HG02642 (cell line): ENCODE measurements around the gene MED17.
A peak's percentile ranks its signal among the peaks of the same experiment; 100 is the strongest.
"Not testable (repeated sequence)": the region's sequence is repeated elsewhere in the genome, so short reads cannot be mapped to it uniquely, and the experiment has no call there.

Source experiments
- ATAC-seq: cut with Tn5 transposase; IDR thresholded peaks from one replicate; pipeline ENCODE4 v1.9.1; 2021; ENCODE audit warnings: mild to moderate bottlenecking; ENCODE audit not compliant: unreplicated experiment, poor library complexity

The MED17 gene

GRCh38 chr11:93757924-93758865, 25.9 kb upstream of the MED17 start:
- no peak for ATAC-seq

DNA sequence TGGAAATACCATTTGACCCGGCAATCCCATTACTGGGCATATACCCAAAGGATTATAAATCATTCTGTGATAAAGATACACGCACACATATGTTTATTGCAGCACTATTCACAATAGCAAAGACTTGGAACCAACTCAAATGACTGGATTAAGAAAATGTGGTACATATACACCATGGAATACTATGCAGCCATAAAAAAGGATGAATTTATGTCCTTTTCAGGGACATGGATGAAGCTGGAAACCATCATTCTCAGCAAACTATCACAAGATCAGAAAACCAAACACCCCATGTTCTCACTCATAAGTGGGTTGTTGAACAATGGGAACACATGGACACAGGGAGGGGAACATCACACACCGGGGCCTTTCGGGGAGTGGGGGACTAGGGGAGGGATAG, 25.0 kb upstream of the MED17 start:
- ATAC-seq: not testable (repeated sequence)

DNA sequence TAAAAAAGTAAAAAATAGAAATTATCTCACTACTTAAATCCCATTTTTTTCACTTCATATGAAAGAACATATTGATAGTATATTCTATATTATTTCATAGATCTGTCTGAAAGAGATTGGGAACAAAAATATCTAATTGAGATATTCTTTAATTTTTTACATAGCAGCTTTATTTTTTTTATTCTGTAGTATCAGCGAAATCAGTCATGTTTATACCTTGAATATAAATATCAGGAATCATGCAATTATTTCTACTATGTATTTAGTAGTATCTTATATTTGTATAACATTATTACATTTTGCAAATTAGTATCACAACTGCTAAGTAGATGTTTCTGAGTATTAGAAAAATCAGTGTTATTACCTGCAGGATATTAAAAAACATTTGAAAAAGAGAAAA, 22.2 kb upstream of the MED17 start:
- ATAC-seq: no peak

GRCh38 chr11:93765551-93765950, 18.5 kb upstream of the MED17 start:
- ATAC-seq: no peak

- no peak for ATAC-seq
Measured at GRCh38 chr11:93766504-93766903, 17.6 kb upstream of the MED17 start.

GRCh38 chr11:93767018-93767417, 17.1 kb upstream of the MED17 start:
- ATAC-seq: no peak

DNA sequence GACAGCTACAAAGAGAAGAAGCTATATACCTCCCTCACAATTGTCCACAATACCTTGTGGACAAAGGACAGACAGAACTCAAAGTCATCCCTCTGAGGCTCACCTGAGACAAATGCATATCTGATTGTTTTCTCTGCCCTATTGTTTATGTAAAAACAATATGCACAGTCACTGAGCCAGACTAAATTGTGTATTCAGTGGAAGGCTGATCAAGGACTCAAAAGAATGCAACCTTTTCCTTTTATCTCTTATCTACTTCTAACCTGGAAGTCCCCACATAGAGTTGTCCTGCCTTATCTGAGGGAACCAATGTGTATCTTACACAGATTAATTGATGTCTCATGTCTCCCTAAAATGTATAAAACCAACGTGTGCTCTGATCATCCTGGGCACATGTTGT, 13.9 kb upstream of the MED17 start:
- ATAC-seq: no peak

DNA sequence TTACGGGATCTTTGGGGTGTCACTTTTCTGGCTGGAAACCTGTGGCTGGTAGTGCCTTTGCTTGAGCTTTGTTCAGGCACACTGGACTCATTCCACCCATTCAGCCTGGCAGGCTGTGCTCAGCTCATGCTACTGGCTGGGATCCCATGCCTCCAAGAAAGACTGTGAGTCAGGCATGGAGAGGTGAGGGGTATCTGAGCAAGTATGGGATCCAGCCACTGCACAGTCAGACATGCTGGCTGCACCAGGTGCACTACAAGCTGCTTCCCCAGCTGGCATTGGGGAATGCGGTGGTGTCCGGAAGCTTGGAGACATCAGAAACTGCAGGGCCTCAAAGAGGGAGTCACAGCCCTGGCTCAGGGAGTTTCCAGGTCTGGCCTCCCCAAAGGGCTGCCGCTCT, 12.0 kb upstream of the MED17 start:
- ATAC-seq: no peak

GRCh38 chr11:93773045-93773477, 11.0 kb upstream of the MED17 start:
- no peak for ATAC-seq

- no peak for ATAC-seq
Measured at GRCh38 chr11:93773601-93774200, 10.4 kb upstream of the MED17 start.

DNA sequence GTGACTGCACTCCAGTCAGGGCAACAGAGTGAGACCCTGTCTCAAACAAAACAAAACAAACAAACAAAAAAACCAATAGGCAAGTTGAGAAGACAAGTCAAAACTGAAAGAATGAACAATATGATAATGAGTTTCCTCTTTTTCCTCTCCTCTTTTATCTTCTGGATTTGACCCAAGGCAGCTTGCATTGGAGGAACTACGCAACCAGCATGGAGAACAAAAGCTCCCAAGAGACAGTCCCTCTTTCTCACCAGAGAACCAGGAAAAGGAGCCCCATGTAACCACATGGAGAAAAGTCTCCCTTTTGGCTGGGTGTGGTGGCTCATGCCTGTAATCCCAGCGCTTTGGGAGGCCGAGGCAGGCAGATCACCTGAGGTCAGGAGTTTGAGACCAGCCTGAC, 9.5 kb upstream of the MED17 start:
- not testable (repeated sequence) for ATAC-seq

- no peak for ATAC-seq
Measured at GRCh38 chr11:93775289-93775688, 8.8 kb upstream of the MED17 start.

GRCh38 chr11:93783362-93783761, 720 bp upstream of the MED17 start:
- ATAC-seq: no peak

DNA sequence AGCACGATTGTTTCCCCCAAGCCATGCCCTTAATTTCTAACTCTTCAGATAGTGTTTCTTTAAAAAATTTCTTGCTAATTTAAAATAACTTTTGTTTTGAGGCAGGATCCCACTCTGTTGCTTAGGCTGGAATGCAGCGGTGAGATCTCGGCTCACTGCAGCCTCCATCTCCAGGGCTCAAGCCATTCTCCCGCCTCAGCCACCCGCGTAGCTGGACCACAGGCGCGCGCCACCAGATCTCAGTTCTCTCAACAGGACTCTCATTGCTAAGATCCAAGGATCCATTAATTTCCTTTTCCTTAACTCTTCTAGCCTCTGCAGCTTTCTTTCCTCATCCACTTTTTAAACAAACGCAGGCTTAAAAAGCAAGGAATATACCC, 327 bp upstream of the MED17 start:
- peak; percentile 61 for ATAC-seq

DNA sequence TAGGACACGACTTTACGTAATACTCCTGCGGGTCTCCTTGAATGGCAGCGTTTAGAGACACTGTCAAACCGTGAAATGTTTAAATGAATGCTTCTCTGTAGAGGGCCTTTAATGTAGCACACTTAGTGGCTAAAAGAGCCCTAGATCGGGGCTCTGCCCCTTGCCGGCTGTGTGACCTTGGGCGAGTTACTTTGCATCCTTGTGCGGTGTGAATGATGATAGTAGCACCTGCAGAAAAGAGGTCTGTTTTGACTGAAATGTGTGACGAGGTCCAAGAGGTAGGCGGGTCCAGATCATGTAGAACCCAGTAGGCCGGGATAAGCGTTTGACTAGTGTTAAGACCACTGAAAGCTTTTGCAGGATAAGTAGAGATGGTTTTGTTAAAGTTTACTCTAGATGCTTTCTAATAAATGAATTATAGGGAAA, 866 bp downstream of the MED17 start:
- ATAC-seq: peak; percentile 41

DNA sequence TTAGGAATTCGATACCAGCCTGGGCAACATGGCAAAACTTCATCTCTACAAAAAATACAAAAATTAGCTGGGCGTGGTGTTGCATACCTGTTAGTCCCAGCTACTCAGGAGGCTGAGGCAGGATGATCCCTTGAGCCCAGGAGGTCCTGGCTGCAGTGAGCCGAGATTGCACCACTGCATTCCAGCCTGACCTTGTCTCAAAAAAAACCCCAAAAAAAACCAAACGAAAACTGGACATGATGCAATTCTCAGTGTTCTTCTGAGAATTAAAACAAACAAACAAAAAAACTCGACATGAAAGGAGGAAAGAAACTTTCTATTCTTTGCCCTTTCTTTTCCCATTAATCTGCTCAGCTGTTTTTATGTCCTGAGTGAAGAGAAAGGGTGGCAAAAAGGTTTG, 7.4 kb downstream of the MED17 start:
- no peak for ATAC-seq

GRCh38 chr11:93796441-93797231, 12.6 kb downstream of the MED17 start:
- ATAC-seq: no peak

- ATAC-seq: no peak
Measured at GRCh38 chr11:93801366-93801765, 17.3 kb downstream of the MED17 start.

DNA sequence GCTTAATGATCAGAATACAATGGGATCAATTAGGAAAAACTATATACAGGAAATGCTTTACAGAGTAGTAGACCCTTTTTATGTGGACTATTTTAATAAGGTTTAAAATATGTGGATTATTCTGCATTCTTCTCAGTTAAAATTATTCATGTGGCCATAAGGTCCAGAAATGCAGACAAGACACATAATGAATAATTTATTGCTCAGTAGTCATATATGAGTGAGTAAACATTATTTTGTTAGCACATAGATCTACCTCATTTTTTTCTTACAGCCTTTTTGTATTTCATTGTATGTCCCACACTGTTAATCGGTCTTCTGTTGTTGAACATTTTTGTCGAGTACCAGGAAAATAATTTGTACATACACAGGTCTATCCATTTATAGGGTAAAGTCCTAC, 20.8 kb downstream of the MED17 start:
- ATAC-seq: no peak

DNA sequence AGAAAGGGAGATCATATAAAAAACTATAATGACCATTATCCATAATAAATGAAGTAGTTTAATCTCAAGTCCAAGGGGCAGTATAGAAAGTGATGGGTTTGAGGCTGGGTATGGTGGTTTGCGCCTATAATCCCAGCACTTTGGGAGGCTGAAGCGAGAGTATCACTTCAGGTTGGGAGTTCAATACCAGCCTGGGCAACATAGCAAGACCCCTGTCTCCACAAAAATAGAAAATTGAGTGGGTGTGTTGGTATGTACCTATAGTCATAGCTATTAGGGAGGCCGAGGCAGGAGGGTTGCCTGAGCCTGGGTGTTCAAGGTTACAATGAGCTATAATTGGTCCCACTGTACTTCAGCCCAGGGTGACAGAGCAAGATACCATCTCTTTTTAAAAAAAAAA, 23.9 kb downstream of the MED17 start:
- no peak for ATAC-seq

DNA sequence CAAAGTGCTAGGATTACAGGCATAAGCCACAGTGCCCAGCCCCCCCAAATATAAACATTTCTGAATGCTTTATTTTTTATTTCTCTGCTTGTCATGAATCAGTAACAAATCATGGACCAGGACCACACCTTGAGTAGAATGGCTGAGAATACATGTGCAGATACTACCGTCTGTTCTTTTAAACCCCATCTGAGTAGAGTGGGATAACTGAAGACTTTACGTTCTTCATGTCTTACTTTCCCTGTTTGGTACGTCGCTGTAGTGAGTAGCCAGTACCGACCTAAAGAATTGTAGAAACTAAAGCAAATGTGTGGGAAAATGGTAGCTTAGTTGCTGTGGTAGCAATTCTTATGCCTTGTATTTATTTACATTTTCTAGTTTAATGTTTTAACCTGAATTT, 29.9 kb downstream of the MED17 start:
- ATAC-seq: no peak
